Daoy (cell line): Measurements from ENCODE around the gene USP8. TPM values are rescaled to one million over a fixed set of nuclear protein-coding genes. Genes with fewer than 3 reads are reported as not detected.
A peak's percentile ranks its signal among the peaks of the same experiment; 100 is the strongest.
"Not testable (repeated sequence)": the region's sequence is repeated elsewhere in the genome, so short reads cannot be mapped to it uniquely, and the experiment has no call there.

Experiments used
- DNase-seq: peaks from one replicate; pipeline ENCODE4 v3.0.0-alpha.2; 2015; ENCODE audit warnings: low read depth
- total RNA-seq: library from RNA; depleted of rRNA; stranded (reverse); fragments of >200 nt; shearing (Covaris generic); gene quantifications from 2 replicates; pipeline ENCODE4 v1.2.3, GENCODE V29; 2014

USP8 gene
- total RNA-seq, 1 experiment from 2014 or later = 93.2 TPM

DNA sequence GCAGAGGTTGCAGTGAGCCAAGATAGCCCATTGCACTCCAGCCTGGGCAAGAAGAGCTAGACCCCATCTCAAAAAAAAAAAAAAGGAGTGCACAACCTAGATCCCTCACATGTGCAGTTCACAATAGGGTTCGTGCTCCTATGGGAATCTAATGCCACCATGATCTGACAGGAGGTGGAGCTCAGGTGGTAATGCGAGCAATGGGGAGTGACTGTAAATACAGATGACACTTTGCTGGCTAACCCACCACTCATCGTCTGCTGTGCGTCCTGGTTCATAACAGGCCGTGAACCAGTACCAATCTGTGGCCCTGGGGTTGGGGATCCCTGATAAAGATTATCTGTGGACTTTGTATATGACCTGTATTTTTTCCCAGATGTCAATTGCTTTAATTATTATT lies 16.7 kb downstream of the USP8 start:
- DNase-seq = no peak

DNA sequence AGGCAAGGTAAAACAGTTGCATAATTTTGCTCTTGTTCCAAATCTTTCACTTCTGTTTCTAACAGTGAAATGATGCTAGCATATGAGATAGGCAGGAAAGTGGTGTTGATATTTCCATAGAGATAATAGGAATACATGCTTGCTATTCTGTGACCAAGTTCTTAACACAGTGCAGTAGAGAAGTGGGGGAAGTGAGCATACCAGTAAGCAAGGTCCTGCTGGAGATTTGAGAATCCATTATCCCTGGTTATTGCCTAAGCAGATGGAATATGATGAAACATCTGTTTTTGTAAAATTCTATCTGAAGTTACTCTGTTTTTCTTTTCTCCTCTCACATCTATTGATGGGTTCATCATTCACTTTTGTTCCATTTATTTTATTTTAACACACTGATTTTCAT lies 28.7 kb downstream of the USP8 start:
- DNase-seq = no peak

DNA sequence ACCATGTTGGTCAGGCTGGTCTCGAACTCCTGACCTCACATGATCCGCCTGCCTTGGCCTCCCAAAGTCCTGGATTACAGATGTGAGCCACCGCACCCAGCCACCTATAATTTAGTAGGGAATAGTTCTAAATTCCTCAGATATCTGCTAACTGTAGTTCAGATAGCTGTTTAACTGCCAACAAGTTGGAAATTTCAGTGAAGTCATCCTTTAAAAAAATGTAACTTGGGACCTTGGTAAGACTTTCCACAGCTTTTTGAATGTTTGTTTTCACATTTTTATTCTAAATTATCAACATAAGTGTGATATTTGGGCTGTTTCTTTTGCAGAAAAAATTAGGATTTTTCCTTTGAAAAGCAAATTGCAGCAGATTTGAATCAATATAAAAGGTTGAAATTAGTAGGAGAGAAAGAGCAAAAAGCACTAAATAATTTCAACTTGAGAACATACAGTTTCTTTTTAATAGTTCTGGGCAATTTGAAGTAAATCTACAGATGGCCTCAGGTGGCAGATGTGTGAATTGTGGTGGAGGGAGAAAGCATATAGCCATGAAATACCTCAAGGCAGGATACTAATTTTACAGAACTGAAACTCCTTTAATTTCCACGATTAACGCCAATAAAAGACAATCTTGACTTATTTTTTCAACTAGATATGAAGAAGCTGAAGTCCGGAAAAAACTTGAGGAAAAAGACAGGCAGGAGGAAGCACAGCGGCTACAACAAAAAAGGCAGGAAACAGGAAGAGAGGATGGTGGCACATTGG lies 34.3 kb downstream of the USP8 start:
- DNase-seq = no peak

DNA sequence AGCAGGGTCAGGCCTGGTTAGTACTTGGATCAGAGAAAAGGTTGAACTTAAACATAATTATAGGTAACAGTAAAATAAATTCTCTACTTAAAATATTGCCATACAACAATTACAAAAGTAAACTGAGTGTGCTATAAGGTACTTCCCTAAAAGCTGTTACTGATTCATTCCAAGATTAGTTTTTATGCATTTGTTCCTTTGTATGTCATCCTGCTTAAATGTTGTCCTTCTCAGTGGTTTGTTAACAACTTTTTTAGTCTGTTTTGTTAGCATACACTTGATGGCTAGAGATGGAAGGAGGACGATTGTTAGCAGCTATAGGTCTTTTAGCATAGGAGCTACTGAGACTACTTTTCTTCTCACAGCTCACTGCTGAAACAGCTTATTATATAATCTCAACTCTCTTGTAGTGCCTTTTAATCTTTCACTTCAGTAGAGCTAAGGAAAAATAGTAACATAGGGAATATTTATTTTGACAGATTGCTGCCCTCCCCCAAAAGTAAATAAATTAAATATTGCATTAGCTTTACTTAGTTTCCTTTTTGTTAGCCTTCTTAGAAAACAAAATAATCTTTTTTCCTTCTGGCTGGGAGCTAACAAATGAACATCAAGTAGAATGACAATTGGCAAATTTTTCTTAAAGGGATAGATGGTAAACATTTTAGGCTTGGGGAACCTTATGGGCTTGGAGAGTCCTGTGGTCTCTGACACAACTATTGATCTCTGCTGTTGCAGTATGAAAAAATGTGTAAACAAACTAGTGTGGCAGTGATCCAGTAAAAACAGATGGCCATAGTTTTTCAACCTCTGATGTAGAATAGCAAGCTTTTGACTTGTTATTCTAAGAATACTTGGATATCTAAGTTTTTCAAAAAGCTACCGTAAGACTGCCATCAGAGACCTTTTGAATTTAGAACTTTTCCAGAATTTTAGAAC lies 39.5 kb downstream of the USP8 start:
- DNase-seq = no peak

DNA sequence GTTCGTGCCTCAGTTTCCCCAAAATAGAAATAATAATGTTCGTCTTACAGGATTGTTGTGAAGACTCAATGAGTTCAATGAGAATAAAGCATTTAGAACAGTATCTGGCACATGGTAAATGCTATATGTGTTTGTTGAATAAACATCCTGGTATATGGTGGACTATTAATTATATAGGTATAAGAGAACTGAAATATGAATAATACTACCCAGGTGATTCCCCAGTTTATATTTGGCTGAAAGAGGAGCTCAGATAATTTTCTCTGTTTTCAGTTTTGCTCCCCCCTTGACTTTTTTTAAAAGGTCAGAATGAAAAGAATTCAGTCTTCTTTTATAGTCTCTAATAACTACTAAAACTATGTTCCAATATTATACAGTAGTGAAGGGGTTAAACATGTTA lies 46.9 kb downstream of the USP8 start:
- DNase-seq = no peak

DNA sequence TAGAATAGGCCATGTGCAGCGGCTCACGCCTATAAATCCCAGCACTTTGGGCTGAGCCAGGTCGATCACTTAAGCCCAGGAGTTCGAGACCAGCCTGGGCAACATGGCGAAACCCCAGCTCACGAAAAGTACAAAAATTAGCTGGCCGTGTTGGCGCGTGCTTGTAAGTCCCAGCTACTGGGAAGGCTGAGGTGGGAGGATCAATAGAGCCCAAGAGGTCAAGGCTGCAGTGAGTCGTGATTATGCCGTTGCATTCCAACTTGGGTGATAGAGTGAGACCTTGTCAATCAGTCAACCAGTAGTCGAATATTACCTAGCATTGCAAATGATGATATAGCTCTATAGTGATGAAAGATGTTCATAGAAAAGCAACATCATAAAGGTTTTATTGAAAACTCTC lies 51.9 kb downstream of the USP8 start:
- no peak for DNase-seq

DNA sequence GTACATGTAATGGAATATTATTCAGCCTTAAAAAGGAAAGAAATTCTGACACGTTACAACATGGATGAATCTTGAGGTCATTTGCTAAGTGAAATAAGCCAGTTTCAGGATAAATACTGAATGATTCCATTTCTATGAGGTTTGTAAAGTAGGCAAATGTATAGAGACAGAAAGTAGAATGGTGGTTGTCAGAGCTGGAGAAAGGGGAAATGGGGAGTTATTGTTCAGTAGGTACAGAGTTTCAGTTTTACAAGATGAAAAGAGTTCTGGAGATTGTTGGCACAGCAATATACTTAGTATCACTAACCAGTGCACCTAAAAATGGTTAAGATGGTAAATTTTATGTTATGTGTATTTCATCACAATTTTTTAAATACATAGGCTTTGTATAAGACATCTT lies 60.6 kb downstream of the USP8 start:
- DNase-seq = no peak

DNA sequence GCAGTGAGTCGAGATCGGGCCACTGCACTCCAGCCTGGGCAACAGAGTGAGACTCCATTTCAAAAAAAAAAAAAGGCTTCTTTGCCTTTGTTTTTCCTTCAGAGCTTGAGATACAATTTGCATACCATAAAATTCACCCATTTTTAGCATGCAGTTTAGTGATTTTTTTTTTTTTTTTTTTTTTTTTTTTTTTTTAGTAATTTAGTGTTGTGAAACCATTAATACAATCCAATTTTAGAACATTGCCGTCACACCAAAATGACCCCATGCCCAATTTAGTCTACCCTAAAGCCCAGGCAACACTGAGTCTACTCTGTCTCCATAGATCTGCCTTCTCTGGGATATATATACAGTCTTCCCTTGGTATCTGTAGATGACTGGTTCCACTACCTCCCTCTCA lies 61.2 kb downstream of the USP8 start:
- DNase-seq = no peak

DNA sequence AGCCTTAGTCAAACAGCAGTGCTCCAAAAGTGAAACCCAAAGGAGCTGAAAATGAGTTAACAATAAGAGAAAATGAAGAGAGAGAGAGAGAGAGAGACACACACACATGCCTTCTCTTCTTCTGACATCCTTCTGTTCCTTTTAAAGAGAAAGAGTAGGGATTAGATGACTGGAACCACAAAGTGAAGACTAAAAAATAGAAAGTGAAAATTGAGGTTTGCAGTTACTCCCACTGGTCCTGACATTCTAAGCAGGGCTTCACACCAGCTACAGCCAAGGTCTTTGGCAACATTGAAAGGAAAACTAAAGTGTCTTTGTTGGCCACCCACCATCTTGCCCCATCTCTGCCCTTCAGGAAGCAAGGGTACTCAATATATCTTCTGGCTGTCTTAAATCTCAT lies 63.1 kb downstream of the USP8 start:
- no peak for DNase-seq

DNA sequence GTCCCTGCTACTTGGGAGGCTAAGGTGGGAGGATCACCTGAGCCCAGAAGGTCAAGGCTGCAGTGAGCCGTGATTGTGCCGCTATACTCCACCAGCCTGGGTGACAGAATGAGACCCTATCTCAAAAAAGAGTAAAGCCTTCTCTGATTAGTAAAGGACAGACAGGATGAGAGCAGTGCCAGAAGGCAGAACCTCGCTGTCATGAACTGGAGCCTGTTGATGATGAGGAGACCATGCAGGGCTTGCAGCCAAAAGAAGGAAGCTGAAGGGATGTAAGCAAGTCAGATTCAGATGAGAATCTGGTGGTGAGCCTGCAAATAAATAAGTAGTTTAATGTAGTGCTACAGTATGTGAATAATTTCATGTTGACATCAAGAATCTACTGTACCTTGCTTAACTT lies 69.4 kb downstream of the USP8 start:
- DNase-seq = no peak

DNA sequence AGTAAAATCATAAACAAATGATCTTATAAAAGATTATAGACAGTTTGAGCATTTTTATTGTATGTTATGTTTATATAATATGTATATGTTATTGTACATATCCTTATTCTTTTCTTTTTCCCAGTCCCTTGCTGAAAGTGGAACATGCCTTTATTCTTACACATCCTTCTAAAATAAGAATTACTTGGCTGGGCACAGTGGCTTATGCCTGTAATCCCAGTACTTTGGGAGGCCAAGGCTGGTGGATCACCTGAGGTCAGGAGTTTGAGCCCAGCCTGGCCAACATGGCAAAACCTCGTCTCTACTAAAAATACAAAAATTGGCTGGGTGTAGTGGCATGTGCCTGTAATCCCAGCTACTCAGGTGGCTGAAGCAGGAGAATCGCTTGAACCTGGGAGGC lies 70.3 kb downstream of the USP8 start:
- DNase-seq = not testable (repeated sequence)

DNA sequence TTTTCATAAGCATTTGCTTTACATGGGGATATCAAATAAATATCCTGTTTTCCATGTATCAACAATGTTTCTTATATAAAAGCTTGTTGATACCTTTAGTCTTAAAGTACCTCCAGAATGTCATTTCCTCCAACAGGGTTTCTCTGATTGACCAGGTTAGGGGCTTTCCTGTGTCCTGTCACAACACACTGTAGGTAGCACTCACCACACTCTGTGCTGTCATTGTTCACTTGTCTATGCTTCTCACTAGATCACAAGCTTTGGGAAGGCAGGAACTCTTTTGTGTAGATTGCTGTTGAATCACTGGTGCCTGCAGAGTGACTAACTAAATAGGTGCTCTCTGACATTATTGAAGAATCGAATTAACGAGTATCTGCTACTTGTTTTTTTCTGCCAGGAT lies 72.5 kb downstream of the USP8 start:
- DNase-seq = no peak

DNA sequence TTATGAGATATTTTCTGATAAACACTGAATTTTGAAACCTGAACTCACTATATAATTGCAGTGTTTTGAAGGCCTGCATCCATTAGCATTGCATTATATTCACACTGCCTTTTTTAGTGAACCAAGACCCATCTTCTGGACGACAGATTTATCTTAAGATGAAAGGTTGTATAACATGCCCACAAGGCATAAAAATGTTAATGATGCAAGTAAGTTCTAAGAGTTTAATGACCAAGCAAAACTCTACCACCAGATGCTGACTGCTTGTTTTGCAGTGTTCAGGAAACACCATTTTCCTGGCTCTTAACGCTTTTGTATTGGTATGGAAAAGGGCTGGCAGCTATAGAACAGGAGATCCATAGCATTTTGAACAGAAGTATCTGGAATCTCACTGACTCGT lies 76.1 kb downstream of the USP8 start:
- no peak for DNase-seq

DNA sequence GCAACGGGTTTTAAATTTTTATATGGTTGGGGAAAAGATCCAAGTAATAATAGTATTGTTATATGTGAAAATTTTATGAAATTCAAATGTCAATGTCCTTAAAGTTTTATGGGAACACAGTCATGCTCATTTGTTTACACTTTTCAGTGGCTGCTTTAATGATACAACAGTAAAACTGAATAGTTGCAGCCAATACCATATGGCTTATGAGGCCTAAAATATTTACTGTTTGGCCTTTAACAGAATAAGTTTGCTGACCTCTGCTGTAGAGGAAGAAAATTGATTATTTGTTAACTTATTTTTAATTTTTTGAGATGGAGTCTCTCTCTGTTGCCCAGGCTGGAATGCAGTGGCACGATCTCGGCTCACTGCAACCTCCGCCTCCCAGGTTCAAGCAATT lies 77.6 kb downstream of the USP8 start:
- no peak for DNase-seq

DNA sequence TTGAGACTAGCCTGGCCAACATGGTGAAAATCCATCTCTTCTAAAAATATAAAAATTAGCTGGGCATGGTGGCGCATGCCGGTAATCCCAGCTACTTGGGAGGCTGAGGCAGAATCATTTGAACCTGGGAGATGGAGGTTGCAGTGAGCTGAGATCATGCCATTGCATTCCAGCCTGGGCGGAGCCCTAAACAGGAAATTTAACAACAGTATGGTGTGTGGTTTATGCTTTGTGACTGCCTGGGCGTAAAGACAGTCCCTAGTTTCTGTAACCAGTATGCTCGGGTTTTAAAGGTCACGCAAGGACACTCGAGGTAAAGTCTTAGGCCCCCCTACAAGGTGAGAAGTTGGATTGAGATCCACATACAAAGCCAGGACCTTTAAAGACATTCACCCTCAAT lies 78.9 kb downstream of the USP8 start:
- DNase-seq = no peak

DNA sequence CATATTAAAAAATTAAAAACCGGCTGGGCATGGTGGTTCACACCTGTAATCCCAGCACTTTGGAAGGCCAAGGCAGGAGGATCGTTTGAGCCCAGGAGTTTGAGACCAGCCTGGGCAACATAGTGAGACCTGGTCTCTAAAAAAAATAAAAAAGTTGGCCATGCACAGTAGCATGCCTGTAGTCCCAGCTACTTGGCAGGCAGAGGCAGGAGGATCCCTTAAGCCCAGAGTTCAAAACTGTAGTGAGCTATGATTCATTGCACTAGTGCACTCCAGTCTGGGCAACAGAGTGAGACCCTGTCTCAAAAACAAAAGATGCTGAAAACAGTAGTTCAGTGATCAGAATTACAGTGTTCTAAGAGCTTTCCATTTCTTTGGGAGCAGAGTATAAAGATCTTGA lies 81.5 kb downstream of the USP8 start:
- DNase-seq = not testable (repeated sequence)

DNA sequence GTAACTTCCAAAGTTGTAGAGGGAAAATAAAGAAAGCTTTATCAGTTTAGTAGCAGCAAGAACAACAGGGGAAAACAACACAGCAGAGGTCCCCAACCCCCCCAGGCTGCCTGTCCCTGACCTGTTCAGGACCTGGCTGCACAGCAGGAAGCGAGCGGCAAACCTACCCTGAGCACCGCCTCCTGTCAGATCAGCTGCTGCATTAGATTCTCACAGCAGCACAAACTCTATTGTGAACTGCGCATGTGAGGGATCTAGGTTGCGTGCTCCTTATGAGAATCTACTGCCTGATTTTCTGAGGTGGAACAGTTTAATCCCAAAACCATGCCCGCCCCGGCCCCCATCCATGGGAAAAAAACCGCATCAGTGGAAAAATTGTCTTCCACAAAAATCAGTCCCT lies 81.9 kb downstream of the USP8 start:
- DNase-seq = no peak

DNA sequence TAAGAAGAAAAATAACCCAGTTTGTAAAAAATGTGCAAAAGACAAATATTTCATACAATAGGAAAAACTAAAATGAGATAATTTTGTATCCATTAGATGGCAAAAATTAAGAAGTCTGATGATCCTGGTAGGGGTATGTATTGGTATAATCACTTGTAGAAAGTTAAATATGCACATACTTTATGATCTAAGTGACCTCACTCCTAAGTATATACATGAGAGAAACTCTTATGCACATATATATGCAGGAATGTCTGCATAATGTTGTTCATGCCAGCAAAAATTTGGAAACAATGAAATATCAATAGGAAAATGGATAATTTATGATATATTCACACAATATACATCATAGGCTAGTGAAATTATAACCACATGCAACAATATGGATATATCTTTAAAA lies 88.8 kb downstream of the USP8 start:
- no peak for DNase-seq

DNA sequence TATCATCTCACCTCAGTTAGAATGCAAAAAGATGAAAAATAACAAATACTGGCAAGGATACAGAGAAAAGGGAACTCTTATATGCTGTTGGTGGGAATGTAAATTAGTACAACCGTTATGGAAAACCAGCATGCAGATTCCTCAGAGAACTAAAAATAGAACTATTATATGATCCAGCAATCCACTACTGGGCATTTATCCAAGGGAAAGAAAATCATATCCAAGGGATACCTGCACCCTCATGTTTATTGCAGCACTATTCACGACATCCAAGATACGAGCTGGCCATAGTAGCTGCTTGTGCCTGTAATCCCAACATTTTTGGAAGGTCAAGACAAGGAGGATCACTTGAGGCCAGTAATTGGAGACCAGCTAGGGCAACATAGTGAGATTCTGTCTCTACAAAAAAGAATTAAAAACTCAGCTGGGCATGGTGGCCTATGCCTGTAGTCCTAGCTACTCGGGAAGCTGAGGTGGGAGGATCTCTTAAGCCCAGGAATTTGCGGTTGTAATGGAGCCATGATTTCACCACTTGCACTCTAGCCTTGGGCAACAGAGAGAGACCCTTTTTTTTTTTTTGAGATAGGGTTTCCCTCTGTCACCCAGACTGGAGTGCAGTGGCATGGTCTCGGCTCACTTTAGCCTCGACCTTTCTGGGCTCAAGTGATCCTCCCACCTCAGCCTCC lies 95.7 kb downstream of the USP8 start:
- DNase-seq = peak; percentile 72

DNA sequence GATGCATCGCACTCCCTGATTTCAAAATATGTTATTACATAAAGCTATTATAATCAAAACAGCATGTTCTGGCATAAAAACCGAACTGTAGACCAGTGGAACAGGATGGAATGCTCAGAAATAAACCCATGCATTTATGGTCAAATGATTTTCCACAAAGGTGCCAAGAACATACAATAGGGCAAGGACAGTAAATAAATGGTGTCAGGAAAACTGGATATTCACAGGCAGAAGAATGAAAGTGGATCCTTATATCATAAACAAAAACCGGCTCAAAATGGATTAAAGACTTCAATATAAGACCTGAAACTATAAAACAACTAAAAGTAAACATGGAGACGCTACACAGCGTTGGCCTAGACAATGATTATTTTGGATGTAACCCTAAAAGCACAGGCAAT lies 99.6 kb downstream of the USP8 start:
- DNase-seq = no peak

DNA sequence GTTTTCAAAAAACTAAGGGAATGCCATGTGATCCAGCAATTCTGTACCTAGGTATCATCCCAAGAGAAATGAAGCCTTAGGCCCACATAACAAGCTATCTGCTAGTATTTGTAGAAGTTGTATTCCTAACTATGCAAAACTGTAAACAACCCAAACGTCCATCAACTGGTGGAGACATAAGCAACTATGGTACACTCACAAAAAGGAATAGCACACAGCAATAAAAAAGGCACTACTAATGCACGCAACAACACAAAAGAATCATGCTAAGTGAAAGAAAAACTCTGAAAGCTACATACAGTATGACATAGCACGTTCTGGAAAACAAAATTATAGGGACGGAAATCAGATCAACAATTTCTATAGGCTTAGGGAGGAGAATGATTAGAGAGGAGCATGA lies 107.0 kb downstream of the USP8 start:
- DNase-seq = no peak

DNA sequence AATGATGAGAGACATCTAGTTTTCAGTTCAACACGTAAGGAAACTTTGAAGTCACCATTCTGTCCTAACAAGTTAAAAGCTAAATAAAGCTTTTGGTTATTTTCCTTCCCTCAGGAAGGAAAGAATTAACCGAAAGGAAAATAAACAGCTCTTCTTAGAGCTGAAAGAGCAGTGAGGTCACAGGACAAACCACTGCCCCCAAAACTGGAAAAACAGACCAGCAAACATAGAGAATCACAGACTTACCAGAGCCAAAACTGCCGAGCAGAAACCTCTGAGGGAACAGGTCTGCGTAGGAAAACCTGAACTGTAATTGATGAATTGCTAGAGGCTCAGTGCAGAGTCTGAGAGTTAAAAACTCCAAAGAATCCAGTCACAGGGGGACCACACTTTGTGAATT lies 107.6 kb downstream of the USP8 start:
- no peak for DNase-seq

DNA sequence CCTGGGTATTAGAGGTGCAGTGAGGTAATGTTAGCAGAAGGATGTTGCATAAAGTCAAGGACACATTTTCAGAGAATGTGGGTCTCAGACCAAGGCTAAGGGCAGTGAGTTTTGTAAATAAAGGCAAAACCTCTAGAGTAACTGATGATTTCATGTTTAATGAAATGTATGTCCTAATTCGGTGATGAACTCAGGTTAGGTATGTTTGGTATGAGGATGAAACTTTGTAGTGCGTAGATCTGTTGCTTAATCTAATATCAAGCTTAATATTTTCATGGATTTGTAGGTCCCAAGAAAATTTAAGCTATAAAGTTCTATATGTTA lies 118.6 kb downstream of the USP8 start:
- no peak for DNase-seq
